ENCODE data around the gene NECTIN1. TPM values are rescaled to one million over a fixed set of nuclear protein-coding genes. Genes with fewer than 3 reads are reported as not detected.

NECTIN1 gene
- total and polyA plus RNA-seq, 2 experiments from 2014 or later: 3.6 to 7.4 TPM

DNA sequence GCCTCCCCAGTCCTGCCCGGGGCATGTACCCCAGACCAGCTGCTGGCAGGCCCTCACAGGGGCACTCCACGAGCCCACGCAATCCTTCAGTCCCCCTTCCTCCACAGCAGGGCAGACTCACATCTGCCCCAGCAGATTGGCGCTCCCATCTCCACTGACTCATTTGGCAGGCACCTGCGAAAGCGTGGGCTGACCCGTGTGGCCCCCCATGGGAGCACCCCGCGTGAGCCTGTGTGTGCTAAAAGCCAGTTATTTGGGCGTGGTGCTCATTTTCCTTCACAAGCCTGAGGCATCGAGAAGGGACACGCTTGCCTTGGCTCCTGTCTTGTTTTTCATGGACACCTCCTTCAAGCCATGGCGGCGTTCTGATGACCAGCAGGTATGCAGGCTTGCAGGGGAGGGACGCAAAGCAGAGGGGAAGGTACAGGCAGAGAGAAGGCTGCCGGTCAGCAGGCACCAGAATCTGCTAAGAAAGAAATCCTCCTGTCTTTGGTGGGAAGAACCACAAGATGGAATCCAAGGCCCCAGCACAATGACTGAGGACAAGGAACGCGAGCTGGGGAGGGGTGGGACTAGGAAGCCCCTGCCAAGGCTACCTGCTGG, 8.6 kb downstream of the NECTIN1 start:
- no peak overlapping the region for H3K4me2 ChIP-seq
- no peak overlapping the region for H2AFZ ChIP-seq
- 95% methylated on average over 18 of the region's 18 CpGs for WGBS (ENCODE audit: low lambda C conversion rate, missing lambda C conversion rate)
- H4K20me1 ChIP-seq (ENCODE audit: insufficient read depth, poor library complexity, severe bottlenecking): no peaks in the 10 kb centered on the region
- H3K9me2 ChIP-seq (replicated peaks; ENCODE audit: insufficient read depth): no peaks in the 10 kb centered on the region
- peaks cover 14% of the 10 kb centered on the region for H3K79me2 ChIP-seq
- DNase-seq (ENCODE audit: low spot score): no peak
- H3K4me3 ChIP-seq: no peak overlapping the region
- TF ChIP-seq, protein P1, sequence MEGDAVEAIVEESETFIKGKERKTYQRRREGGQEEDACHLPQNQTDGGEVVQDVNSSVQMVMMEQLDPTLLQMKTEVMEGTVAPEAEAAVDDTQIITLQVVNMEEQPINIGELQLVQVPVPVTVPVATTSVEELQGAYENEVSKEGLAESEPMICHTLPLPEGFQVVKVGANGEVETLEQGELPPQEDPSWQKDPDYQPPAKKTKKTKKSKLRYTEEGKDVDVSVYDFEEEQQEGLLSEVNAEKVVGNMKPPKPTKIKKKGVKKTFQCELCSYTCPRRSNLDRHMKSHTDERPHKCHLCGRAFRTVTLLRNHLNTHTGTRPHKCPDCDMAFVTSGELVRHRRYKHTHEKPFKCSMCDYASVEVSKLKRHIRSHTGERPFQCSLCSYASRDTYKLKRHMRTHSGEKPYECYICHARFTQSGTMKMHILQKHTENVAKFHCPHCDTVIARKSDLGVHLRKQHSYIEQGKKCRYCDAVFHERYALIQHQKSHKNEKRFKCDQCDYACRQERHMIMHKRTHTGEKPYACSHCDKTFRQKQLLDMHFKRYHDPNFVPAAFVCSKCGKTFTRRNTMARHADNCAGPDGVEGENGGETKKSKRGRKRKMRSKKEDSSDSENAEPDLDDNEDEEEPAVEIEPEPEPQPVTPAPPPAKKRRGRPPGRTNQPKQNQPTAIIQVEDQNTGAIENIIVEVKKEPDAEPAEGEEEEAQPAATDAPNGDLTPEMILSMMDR (IDR thresholded peaks at IDR 0.05; ENCODE audit: poor library complexity): no peak
- TF ChIP-seq EZH2 (IDR thresholded peaks at IDR 0.05; ENCODE audit: borderline replicate concordance): no peak
- no peak for TF ChIP-seq EZH2phosphoT487 (IDR thresholded peaks at IDR 0.05; ENCODE audit: low read depth, severe bottlenecking, unreplicated experiment)
- no peaks in the 10 kb centered on the region for H3K36me3 ChIP-seq (replicated peaks; ENCODE audit: insufficient read depth, low read depth)
- no peaks in the 10 kb centered on the region for H3K9me3 ChIP-seq (ENCODE audit: low read depth)
- H3K27me3 ChIP-seq: no peaks in the 10 kb centered on the region
- no peak overlapping the region for H3K27ac ChIP-seq
- H3K4me1 ChIP-seq (ENCODE audit: insufficient read depth): peaks cover 3% of the 10 kb centered on the region

DNA sequence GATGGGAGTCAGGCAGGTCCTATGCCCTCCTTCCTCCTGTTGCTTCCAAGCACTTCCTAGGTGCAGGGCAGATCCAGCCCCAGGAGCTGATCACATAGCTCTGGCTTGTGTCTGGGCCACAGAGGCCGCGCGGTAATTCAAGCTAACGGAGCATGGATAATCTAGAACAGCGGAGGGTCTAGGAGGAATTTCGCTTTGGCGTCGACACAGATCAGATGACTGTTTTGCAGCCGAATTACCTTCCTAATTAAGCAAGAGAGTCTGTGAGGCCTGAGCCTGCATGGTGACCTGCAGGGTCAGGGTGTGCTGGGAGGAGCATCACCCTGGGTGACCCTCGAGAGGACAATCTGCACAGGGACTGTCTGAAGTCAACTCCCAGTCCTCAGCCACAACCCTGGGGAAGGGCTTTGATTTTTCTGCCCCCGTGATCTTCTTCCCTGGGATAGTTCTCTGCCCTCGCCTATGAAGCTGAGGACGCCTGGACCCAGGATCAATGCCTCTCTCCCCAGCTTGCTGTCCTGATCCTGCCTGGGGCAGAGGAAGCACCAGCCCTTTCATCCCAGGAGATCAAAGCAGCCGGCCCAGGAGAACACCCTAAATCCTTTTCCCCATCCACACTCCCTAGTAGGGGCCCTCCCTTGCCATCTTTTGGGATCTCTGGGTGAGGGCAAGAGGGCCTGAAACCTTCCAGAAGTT, 11.0 kb downstream of the NECTIN1 start:
- no peaks in the 10 kb centered on the region for H3K9me2 ChIP-seq (replicated peaks; ENCODE audit: insufficient read depth)
- H3K4me1 ChIP-seq (ENCODE audit: insufficient read depth): peaks cover 16% of the 10 kb centered on the region
- H3K4me2 ChIP-seq: no peak overlapping the region
- H2AFZ ChIP-seq: no peak overlapping the region
- no peaks in the 10 kb centered on the region for H3K9me3 ChIP-seq (ENCODE audit: low read depth)
- DNase-seq (ENCODE audit: low spot score): no peak
- H3K27me3 ChIP-seq: no peaks in the 10 kb centered on the region
- no peak overlapping the region for H3K27ac ChIP-seq
- H3K4me3 ChIP-seq: no peak overlapping the region
- no peak for TF ChIP-seq EZH2 (IDR thresholded peaks at IDR 0.05; ENCODE audit: borderline replicate concordance)
- no peaks in the 10 kb centered on the region for H3K36me3 ChIP-seq (replicated peaks; ENCODE audit: insufficient read depth, low read depth)
- peaks cover 7% of the 10 kb centered on the region for H3K79me2 ChIP-seq
- WGBS (ENCODE audit: low lambda C conversion rate, missing lambda C conversion rate): 66% methylated on average over 14 of the region's 14 CpGs
- H4K20me1 ChIP-seq (ENCODE audit: insufficient read depth, poor library complexity, severe bottlenecking): no peaks in the 10 kb centered on the region

DNA sequence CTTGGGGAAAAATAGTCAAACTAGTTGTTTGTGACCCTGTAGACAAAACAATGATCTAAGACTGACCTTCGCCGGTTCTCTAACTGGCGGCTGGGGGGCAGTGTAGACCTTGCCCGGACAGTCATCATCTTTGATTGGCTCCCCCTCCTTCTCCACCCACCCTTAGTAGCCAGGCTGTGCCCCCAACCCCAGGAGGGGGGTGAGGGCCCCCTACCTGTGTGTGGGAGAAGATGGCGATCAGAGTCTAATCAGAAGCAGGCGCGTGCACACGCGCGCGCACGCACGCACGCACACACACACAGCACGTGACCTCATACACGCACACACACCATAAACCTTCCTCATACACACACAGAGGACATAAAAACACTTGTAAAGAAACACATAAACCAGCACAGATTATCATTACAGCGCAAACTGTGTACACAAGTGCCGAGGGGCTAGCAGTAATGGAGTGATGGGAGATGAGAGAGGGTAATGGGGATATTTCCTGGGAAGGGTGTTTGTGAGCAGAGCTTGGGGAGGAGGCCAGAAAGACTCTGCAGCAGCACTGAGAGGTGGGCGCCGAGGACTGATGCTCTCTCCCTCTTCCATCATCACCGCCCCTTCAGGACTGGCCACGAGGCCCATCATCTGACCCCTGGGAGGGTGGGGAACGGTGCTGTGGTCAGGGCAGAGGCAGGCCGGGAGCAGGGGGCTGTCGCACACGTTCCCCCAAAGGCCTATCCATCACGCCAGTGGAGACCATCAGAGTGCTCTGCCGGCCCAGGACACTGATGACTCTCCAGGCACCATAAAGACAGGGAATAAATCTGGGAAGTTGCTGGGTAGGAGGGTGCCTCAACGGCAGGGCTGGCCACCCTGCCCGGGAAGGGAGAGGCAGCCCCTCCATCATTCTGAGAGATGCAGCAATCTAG, 12.2 kb downstream of the NECTIN1 start:
- Histone ChIP-seq H4K20me1 (ENCODE audit: insufficient read depth, poor library complexity, severe bottlenecking) (no peaks in the 10 kb centered on the region), H3K36me3 (replicated peaks; ENCODE audit: insufficient read depth, low read depth) (no peaks in the 10 kb centered on the region), H3K4me2 (no peak overlapping the region), H3K4me1 (ENCODE audit: insufficient read depth) (peaks cover 26% of the 10 kb centered on the region), H3K9me3 (ENCODE audit: low read depth) (no peaks in the 10 kb centered on the region), H3K27ac (no peak overlapping the region), H3K79me2 (peaks cover 7% of the 10 kb centered on the region), H3K9me2 (replicated peaks; ENCODE audit: insufficient read depth) (no peaks in the 10 kb centered on the region), H3K27me3 (no peaks in the 10 kb centered on the region), H2AFZ (no peak overlapping the region), H3K4me3 (no peak overlapping the region)
- DNase-seq (ENCODE audit: low spot score): no peak
- TF ChIP-seq, protein P1 (IDR thresholded peaks at IDR 0.05; ENCODE audit: poor library complexity): no peak
- TF ChIP-seq EZH2phosphoT487 (IDR thresholded peaks at IDR 0.05; ENCODE audit: low read depth, severe bottlenecking, unreplicated experiment): no peak
- TF ChIP-seq EZH2 (IDR thresholded peaks at IDR 0.05; ENCODE audit: borderline replicate concordance): no peak
- WGBS (ENCODE audit: low lambda C conversion rate, missing lambda C conversion rate): 82% methylated on average over 30 of the region's 30 CpGs
